OCI-LY7 (cell line): ENCODE measurements around the gene RLBP1. TPM values are rescaled to one million over a fixed set of nuclear protein-coding genes. Genes with fewer than 3 reads are reported as not detected.

Experiments
- BruUV-seq: library from RNA; stranded (reverse); fragments of 400-500 nt; replicated peaks from 2 replicates; lab custom pipeline; 2021; lab: Mats Ljungman, UMichigan
- CTCF ChIA-PET: fragments of 300-600 bp; sonication (Branson Sonifier 250); formaldehyde crosslinking; loops from one replicate; lab custom pipeline; 2022; ENCODE audit warnings: antibody characterized with exemption; ENCODE audit not compliant: unreplicated experiment; lab: Charles Lee
- POLR2A ChIA-PET: fragments of 300-600 bp; sonication (Branson Sonifier 250); formaldehyde crosslinking; loops from one replicate; lab custom pipeline; 2022; ENCODE audit warnings: antibody characterized with exemption; lab: Charles Lee
- DNase-seq: peaks from one replicate; pipeline ENCODE4 v3.0.0-alpha.2; 2015; ENCODE audit warnings: low spot score
- H2AFZ ChIP-seq: fragments of 200-600 bp; sonication (generic), shearing (Covaris generic); 2 replicates; pipeline ENCODE4 v1.6.1; 2014; ENCODE audit warnings: mild to moderate bottlenecking, antibody characterized with exemption, low read length, moderate library complexity
- H3K27ac ChIP-seq: fragments of 200-600 bp; sonication (generic); 2 replicates; pipeline ENCODE4 v1.5.1; 2014; ENCODE audit warnings: mixed run types, low read depth, mild to moderate bottlenecking, moderate library complexity, low read length, inconsistent platforms; ENCODE audit not compliant: poor library complexity, severe bottlenecking
- H3K36me3 ChIP-seq: fragments of 200-600 bp; sonication (generic); 2 replicates; pipeline ENCODE4 v1.6.1; 2014; ENCODE audit warnings: mild to moderate bottlenecking, antibody characterized with exemption, low read length, moderate library complexity, mixed read lengths; ENCODE audit not compliant: insufficient read depth
- H3K4me1 ChIP-seq: fragments of 200-600 bp; sonication (generic); 2 replicates; pipeline ENCODE4 v1.5.1; 2014; ENCODE audit warnings: mild to moderate bottlenecking, low read length; ENCODE audit not compliant: insufficient read depth, poor library complexity, severe bottlenecking
- H3K4me2 ChIP-seq: fragments of 200-600 bp; sonication (generic); 2 replicates; pipeline ENCODE4 v1.6.1; 2014; ENCODE audit warnings: mild to moderate bottlenecking, low read length
- H3K4me3 ChIP-seq: fragments of 200-600 bp; sonication (generic); 2 replicates; pipeline ENCODE4 v1.5.1; 2014; ENCODE audit warnings: mild to moderate bottlenecking, low read depth, low read length; ENCODE audit not compliant: poor library complexity, severe bottlenecking
- H3K79me2 ChIP-seq: fragments of 200-600 bp; sonication (generic); 2 replicates; pipeline ENCODE4 v1.6.1; 2016; ENCODE audit warnings: low read depth, mild to moderate bottlenecking, low read length, moderate library complexity, mixed read lengths; ENCODE audit not compliant: insufficient read depth
- H3K9me2 ChIP-seq: fragments of 200-600 bp; sonication (generic); 2 replicates; pipeline ENCODE4 v1.6.1; 2016; ENCODE audit warnings: mild to moderate bottlenecking, low read length, mixed read lengths; ENCODE audit not compliant: insufficient read depth
- H3K9me3 ChIP-seq: fragments of 200-600 bp; sonication (generic); 2 replicates; pipeline ENCODE4 v1.6.1; 2014; ENCODE audit warnings: mild to moderate bottlenecking, mixed run types, low read length, mixed read lengths
- H4K20me1 ChIP-seq: fragments of 200-600 bp; sonication (generic); 2 replicates; pipeline ENCODE4 v1.6.1; 2014; ENCODE audit warnings: mild to moderate bottlenecking, antibody characterized with exemption, low read length, moderate library complexity, mixed read lengths; ENCODE audit not compliant: insufficient read depth
- EZH2phosphoT487 ChIP-seq: fragments of 200-600 bp; sonication (generic); IDR thresholded peaks from 2 replicates; pipeline ENCODE4 v1.6.1; 2018; ENCODE audit warnings: low read depth, borderline replicate concordance, mild to moderate bottlenecking, mixed run types, antibody characterized with exemption, low read length, moderate library complexity, mixed read lengths
- intact Hi-C: fragments of 100-400 bp; cut with micrococcal nuclease; formaldehyde crosslinking; loops from one replicate; pipeline ENCODE4 v1.10.0; 2022; ENCODE audit not compliant: unreplicated experiment
- total RNA-seq, 2 experiments: library from RNA; depleted of rRNA in 1 of 2; stranded (reverse); fragments of >200 nt in 1 of 2; shearing (Covaris generic) in 1 of 2; gene quantifications; 2 replicates each; pipeline ENCODE4 v1.2.3, GENCODE V29; 2014 to 2022
- TF ChIP-seq, protein P1 (sequence below): fragments of 200-600 bp; sonication (generic); conservative IDR thresholded peaks from 2 replicates; pipeline ENCODE4 v1.5.1; 2014; ENCODE audit warnings: mild to moderate bottlenecking, antibody characterized with exemption, low read length, moderate library complexity, mixed read lengths

RLBP1 gene
- total RNA-seq, 2 experiments from 2014 or later = not detected

DNA sequence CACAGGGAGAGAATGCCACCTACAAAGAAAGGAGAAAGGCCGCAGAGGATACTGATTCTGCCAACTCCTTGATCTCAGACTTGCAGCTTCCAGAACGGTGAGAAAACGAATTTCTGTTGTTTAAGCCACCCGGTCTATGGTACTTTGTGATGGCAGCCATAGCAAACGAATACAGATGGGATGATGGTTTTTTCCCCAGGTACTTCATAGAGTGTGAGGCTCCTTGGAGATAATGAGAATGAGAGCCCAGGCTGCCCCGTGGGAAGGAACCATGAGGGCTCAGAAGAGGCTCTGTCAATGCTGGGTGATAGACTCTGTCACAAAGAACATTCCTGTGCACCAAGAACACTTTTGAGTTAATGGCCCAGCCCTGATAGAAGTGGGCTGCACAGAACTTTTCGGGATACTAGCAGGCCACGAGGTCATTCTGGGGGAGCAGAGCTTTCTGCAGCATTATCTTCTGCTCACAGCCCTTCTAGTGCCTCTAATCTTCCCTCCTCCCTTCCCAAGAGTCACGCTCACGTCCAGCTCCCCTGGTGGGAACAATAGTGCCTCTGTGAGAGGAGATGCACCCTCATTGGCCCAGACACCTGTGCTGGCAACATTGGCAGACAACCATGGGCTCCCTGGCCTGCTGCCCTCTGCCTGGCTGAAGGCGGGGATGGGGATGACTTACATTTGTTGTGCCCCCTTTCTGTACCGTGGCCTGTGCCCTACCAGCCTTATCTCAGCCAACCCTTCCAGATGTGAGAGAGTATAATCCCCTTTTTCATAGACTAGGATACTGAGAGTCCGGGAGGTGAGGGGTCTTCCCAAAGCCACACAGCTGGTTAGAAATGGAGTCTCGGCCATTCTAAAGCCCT is 5.2 kb upstream of the RLBP1 start:
- no peak overlapping the region for H3K4me3 ChIP-seq
- H3K36me3 ChIP-seq = no peaks in the 10 kb centered on the region
- H3K27ac ChIP-seq = no peak overlapping the region
- no TSS peak for BruUV-seq
- no peak for DNase-seq
- no peaks in the 10 kb centered on the region for H3K79me2 ChIP-seq
- H3K4me2 ChIP-seq = no peak overlapping the region
- no peaks in the 10 kb centered on the region for H4K20me1 ChIP-seq
- TF ChIP-seq, protein P1, sequence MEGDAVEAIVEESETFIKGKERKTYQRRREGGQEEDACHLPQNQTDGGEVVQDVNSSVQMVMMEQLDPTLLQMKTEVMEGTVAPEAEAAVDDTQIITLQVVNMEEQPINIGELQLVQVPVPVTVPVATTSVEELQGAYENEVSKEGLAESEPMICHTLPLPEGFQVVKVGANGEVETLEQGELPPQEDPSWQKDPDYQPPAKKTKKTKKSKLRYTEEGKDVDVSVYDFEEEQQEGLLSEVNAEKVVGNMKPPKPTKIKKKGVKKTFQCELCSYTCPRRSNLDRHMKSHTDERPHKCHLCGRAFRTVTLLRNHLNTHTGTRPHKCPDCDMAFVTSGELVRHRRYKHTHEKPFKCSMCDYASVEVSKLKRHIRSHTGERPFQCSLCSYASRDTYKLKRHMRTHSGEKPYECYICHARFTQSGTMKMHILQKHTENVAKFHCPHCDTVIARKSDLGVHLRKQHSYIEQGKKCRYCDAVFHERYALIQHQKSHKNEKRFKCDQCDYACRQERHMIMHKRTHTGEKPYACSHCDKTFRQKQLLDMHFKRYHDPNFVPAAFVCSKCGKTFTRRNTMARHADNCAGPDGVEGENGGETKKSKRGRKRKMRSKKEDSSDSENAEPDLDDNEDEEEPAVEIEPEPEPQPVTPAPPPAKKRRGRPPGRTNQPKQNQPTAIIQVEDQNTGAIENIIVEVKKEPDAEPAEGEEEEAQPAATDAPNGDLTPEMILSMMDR = no peak
- no peak for TF ChIP-seq EZH2phosphoT487
- H3K9me3 ChIP-seq = no peaks in the 10 kb centered on the region
- H3K4me1 ChIP-seq = no peaks in the 10 kb centered on the region
- H2AFZ ChIP-seq = no peak overlapping the region
- H3K9me2 ChIP-seq = no peaks in the 10 kb centered on the region
- ChIA-PET POLR2A (interaction anchor here (0.6 kb wide), 1 partner anchor 811 kb away, joined by 3 read pairs; no protein-coding TSS in a partner anchor), CTCF (no interaction called here)
- intact Hi-C loops = no loop called here

DNA sequence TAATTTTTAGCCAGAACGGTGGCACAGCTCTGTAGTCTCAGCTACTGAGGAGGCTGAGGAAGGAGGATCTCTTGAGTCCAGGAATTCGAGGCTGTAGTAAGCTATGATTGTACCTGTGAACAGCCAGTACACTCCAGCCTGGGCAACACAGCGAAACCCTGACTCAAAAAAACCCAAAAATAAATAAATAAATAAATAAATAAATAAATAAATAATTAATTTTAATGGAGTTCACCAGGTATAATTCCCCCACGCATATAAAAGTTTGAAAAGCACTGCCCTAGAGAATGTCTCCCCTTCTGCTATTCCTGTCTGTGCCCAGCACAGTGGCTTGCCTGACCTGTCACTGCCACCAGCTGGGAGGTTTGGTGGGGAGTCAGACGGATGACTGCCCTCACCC is 4.2 kb upstream of the RLBP1 start:
- no peak for DNase-seq
- ChIA-PET CTCF (no interaction called here), POLR2A (no interaction called here)
- H3K4me1 ChIP-seq = no peaks in the 10 kb centered on the region
- H3K36me3 ChIP-seq = no peaks in the 10 kb centered on the region
- H3K4me2 ChIP-seq = no peak overlapping the region
- H3K79me2 ChIP-seq = no peaks in the 10 kb centered on the region
- H3K9me2 ChIP-seq = no peaks in the 10 kb centered on the region
- H2AFZ ChIP-seq = no peak overlapping the region
- H3K27ac ChIP-seq = no peak overlapping the region
- BruUV-seq = no TSS peak
- no peaks in the 10 kb centered on the region for H4K20me1 ChIP-seq
- TF ChIP-seq EZH2phosphoT487 = no peak
- TF ChIP-seq, protein P1 = no peak
- intact Hi-C loops = no loop called here
- H3K4me3 ChIP-seq = no peak overlapping the region
- H3K9me3 ChIP-seq = no peaks in the 10 kb centered on the region

DNA sequence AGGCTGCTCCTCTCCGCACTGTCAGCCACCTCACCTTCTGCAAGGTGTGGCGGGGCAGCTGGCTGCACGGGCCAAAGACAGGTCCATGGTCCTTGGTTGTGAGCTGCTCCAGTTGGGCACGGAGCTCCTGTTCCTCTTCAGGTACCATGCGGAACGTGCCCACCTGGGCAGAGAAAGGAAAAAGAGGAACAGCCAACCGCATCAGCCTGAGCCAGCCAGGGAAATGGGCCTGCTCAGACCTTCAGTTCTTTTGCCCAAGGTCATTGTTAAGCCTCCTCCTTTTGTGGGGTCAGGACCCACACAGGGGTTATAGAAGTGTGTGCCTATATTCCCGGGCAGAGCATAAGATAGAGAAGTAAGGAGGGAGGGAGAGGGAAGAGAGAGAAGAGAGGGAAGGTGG is 2.8 kb downstream of the RLBP1 start:
- no peaks in the 10 kb centered on the region for H3K9me3 ChIP-seq
- intact Hi-C loops = no loop called here
- POLR2A ChIA-PET = no interaction called here
- no peak overlapping the region for H3K4me2 ChIP-seq
- no TSS peak for BruUV-seq
- DNase-seq = no peak
- H3K4me1 ChIP-seq = no peaks in the 10 kb centered on the region
- H3K79me2 ChIP-seq = no peaks in the 10 kb centered on the region
- CTCF ChIA-PET = no interaction called here
- no peaks in the 10 kb centered on the region for H3K9me2 ChIP-seq
- TF ChIP-seq, protein P1 = no peak
- no peak for TF ChIP-seq EZH2phosphoT487
- H3K36me3 ChIP-seq = no peaks in the 10 kb centered on the region
- no peaks in the 10 kb centered on the region for H4K20me1 ChIP-seq
- H3K27ac ChIP-seq = no peak overlapping the region
- H3K4me3 ChIP-seq = no peak overlapping the region
- H2AFZ ChIP-seq = no peak overlapping the region
